IMR-90 (cell line): ENCODE measurements around the gene LLGL2. TPM values are rescaled to one million over a fixed set of nuclear protein-coding genes. Genes with fewer than 3 reads are reported as not detected.

Experiments used
- ATAC-seq: fragments of 200-7000 bp; cut with Tn5 transposase; 2 replicates; pipeline ENCODE4 v1.9.1; 2020; ENCODE audit warnings: low read depth, mild to moderate bottlenecking, moderate library complexity
- BruUV-seq: library from RNA; stranded (reverse); fragments of 400-500 nt; replicated peaks from 2 replicates; lab custom pipeline; 2021; lab: Mats Ljungman, UMichigan
- CTCF ChIA-PET: fragments of 300-600 bp; formaldehyde crosslinking; extraction: SDS; loops from one replicate; lab custom pipeline; 2021; ENCODE audit warnings: antibody characterized with exemption; lab: Yijun Ruan, JAX
- POLR2A ChIA-PET: fragments of 300-600 bp; sonication (Branson Sonifier 250); formaldehyde crosslinking; loops from one replicate; lab custom pipeline; 2022; ENCODE audit warnings: antibody characterized with exemption; ENCODE audit not compliant: unreplicated experiment; lab: Charles Lee
- DNase-seq: peaks from one replicate; pipeline ENCODE4 v3.0.0; 2013
- H2AFZ ChIP-seq: replicated peaks from 2 replicates; pipeline ENCODE3; 2013; ENCODE audit warnings: low read length, mild to moderate bottlenecking; ENCODE audit not compliant: poor library complexity
- H2AK5ac ChIP-seq: 2 replicates; pipeline ENCODE4 v1.6.1; 2013; ENCODE audit warnings: low read depth, low read length, inconsistent platforms
- H2AK9ac ChIP-seq: replicated peaks from 2 replicates; pipeline ENCODE3; 2013; ENCODE audit warnings: mild to moderate bottlenecking, low read depth, low read length, moderate library complexity; ENCODE audit not compliant: poor library complexity
- H2BK120ac ChIP-seq: 2 replicates; pipeline ENCODE4 v1.6.1; 2013; ENCODE audit warnings: low read depth, low read length, inconsistent platforms
- H2BK15ac ChIP-seq: 3 replicates; pipeline ENCODE4 v1.6.1; 2013; ENCODE audit warnings: low read depth, low read length, inconsistent platforms
- H2BK20ac ChIP-seq: 2 replicates; pipeline ENCODE4 v1.6.1; 2013; ENCODE audit warnings: low read depth, mild to moderate bottlenecking, inconsistent platforms, low read length, moderate library complexity
- H2BK5ac ChIP-seq: 2 replicates; pipeline ENCODE4 v1.6.1; 2013; ENCODE audit warnings: mild to moderate bottlenecking, low read depth, low read length, inconsistent platforms; ENCODE audit not compliant: poor library complexity, severe bottlenecking
- H3K14ac ChIP-seq: replicated peaks from 2 replicates; pipeline ENCODE4 v1.6.1; 2013; ENCODE audit warnings: low read depth, low read length, inconsistent platforms
- H3K18ac ChIP-seq: 2 replicates; pipeline ENCODE4 v1.6.1; 2013; ENCODE audit warnings: low read depth, low read length, control low read depth
- H3K23ac ChIP-seq: 2 replicates; pipeline ENCODE4 v1.6.1; 2013; ENCODE audit warnings: low read depth, low read length, inconsistent platforms
- H3K27ac ChIP-seq: 2 replicates; pipeline ENCODE4 v1.5.1; 2013; ENCODE audit warnings: mild to moderate bottlenecking, control low read depth, low read length; ENCODE audit not compliant: insufficient read depth
- H3K27me3 ChIP-seq: 2 replicates; pipeline ENCODE4 v1.6.1; 2013; ENCODE audit warnings: low read length; ENCODE audit not compliant: control insufficient read depth, insufficient read depth
- H3K36me3 ChIP-seq: 2 replicates; pipeline ENCODE4 v1.6.1; 2013; ENCODE audit warnings: low read length, mixed read lengths; ENCODE audit not compliant: control insufficient read depth, insufficient read depth
- H3K4ac ChIP-seq: 2 replicates; pipeline ENCODE4 v1.6.1; 2013; ENCODE audit warnings: low read depth, low read length, inconsistent platforms
- H3K4me1 ChIP-seq: 2 replicates; pipeline ENCODE4 v1.6.1; 2013; ENCODE audit warnings: low read length, mixed read lengths; ENCODE audit not compliant: control insufficient read depth, insufficient read depth
- H3K4me2 ChIP-seq: 2 replicates; pipeline ENCODE4 v1.6.1; 2013; ENCODE audit warnings: low read depth, mild to moderate bottlenecking, control low read depth, low read length, moderate library complexity
- H3K4me3 ChIP-seq: 2 replicates; pipeline ENCODE4 v1.5.1; 2013; ENCODE audit warnings: low read depth, mild to moderate bottlenecking, control low read depth, low read length, moderate library complexity; ENCODE audit not compliant: insufficient read depth
- H3K56ac ChIP-seq: 2 replicates; pipeline ENCODE4 v1.6.1; 2013; ENCODE audit warnings: low read length, inconsistent platforms; ENCODE audit not compliant: insufficient read depth; ENCODE audit errors: extremely low read depth
- H3K79me1 ChIP-seq, 2 experiments: 2 replicates each; pipeline ENCODE4 v1.6.1; 2013; ENCODE audit warnings: low read length in 2 of 2, inconsistent platforms in 1 of 2, low read depth in 1 of 2
- H3K9ac ChIP-seq: 2 replicates; pipeline ENCODE4 v1.6.1; 2013; ENCODE audit warnings: low read depth, low read length, control low read depth
- H3K9me1 ChIP-seq: 2 replicates; pipeline ENCODE4 v1.6.1; 2013; ENCODE audit warnings: low read length, inconsistent platforms; ENCODE audit not compliant: insufficient read depth
- H3K9me3 ChIP-seq: 2 replicates; pipeline ENCODE4 v1.6.1; 2013; ENCODE audit warnings: low read length; ENCODE audit not compliant: control insufficient read depth, insufficient read depth
- H4K20me1 ChIP-seq: 2 replicates; pipeline ENCODE4 v1.6.1; 2013; ENCODE audit warnings: low read length, inconsistent platforms; ENCODE audit not compliant: insufficient read depth
- H4K5ac ChIP-seq: 2 replicates; pipeline ENCODE4 v1.6.1; 2013; ENCODE audit warnings: mild to moderate bottlenecking, low read depth, low read length, control low read depth
- H4K8ac ChIP-seq, 2 experiments: 2 replicates each; pipeline ENCODE4 v1.6.1; 2013; ENCODE audit warnings: low read depth in 2 of 2, low read length in 2 of 2, control low read depth in 1 of 2, inconsistent platforms in 1 of 2
- H4K91ac ChIP-seq: 2 replicates; pipeline ENCODE4 v1.6.1; 2013; ENCODE audit warnings: low read depth, low read length, inconsistent platforms; ENCODE audit not compliant: insufficient read depth
- CEBPB ChIP-seq: IDR thresholded peaks from 2 replicates; pipeline ENCODE4 v1.6.1; 2012; ENCODE audit warnings: low read depth, low read length, improper control_type of control experiment
- ELK1 ChIP-seq: fragments of 150-350 bp; IDR thresholded peaks from 2 replicates; pipeline ENCODE4 v1.6.1; 2016; ENCODE audit warnings: low read depth, mild to moderate bottlenecking, low read length, moderate library complexity, borderline replicate concordance
- FOS ChIP-seq: fragments of 150-350 bp; IDR thresholded peaks from 2 replicates; pipeline ENCODE4 v1.6.1; 2016; ENCODE audit warnings: low read depth, low read length
- MXI1 ChIP-seq: IDR thresholded peaks from 2 replicates; pipeline ENCODE4 v1.6.1; 2012; ENCODE audit warnings: low read depth, mild to moderate bottlenecking, low read length, moderate library complexity, borderline replicate concordance
- POLR2A ChIP-seq: IDR thresholded peaks from 2 replicates; pipeline ENCODE4 v1.6.1; 2012; ENCODE audit warnings: mild to moderate bottlenecking, low read depth, low read length
- RAD21 ChIP-seq: IDR thresholded peaks from 2 replicates; pipeline ENCODE4 v1.6.1; 2012; ENCODE audit warnings: low read length, improper control_type of control experiment
- WGBS, 2 experiments: methylation state at CpG; one replicate each; pipeline versions ENCODE4 v1.1.5 to v1.1.7; 2013; ENCODE audit warnings: missing lambda C conversion rate in 2 of 2; ENCODE audit not compliant: insufficient read length in 1 of 2; ENCODE audit errors: extremely low coverage in 2 of 2; 5-methylcytosine and 5-hydroxymethylcytosine counted together
- dilution Hi-C: fragments of 300-500 bp; cut with HindIII; formaldehyde crosslinking; loops from one replicate; pipeline ENCODE4 v1.14.3; 2018; ENCODE audit warnings: low sequenced_read_pairs; ENCODE audit not compliant: unreplicated experiment
- in situ Hi-C: fragments of 300-500 bp; cut with MboI; formaldehyde crosslinking; loops from 3 replicates; pipeline ENCODE4 v1.14.3; 2019; ENCODE audit warnings: low sequenced_read_pairs, inconsistent platforms, mixed read lengths
- intact Hi-C: fragments of 100-400 bp; cut with micrococcal nuclease; formaldehyde crosslinking; loops from 2 replicates; pipeline ENCODE4 v1.10.0; 2022
- polyA plus RNA-seq, 3 experiments: library from polyadenylated mRNA; depleted of rRNA; stranded (reverse); fragments of >200 nt; gene quantifications; 2 replicates each; pipeline ENCODE4 v1.2.3, GENCODE V29; 2012; ENCODE audit warnings: low replicate concordance in 1 of 3
- total RNA-seq: library from RNA; depleted of rRNA; stranded (reverse); fragments of >200 nt; gene quantifications from 2 replicates; pipeline ENCODE4 v1.2.3, GENCODE V29; 2012

The LLGL2 gene
- total and polyA plus RNA-seq, 2 of the 4 experiments (the other 2 are of a cell fraction) = 0.54 to 0.72 TPM

- ATAC-seq = no peak
- H2BK20ac ChIP-seq = no peak overlapping the region
- DNase-seq = no peak
- BruUV-seq = no TSS peak
- dilution Hi-C loops (no loop called here), in situ Hi-C loops (no loop called here), intact Hi-C loops (no loop called here)
- no peaks in the 10 kb centered on the region for H3K9me3 ChIP-seq
- H3K4ac ChIP-seq = no peak overlapping the region
- no peak for TF ChIP-seq CEBPB
- no peak for TF ChIP-seq RAD21
- no peak for TF ChIP-seq POLR2A
- no peak for TF ChIP-seq FOS
- TF ChIP-seq ELK1 = no peak
- TF ChIP-seq MXI1 = no peak
- no peak overlapping the region for H4K5ac ChIP-seq
- no peak overlapping the region for H3K56ac ChIP-seq
- H3K14ac ChIP-seq = no peak overlapping the region
- H4K91ac ChIP-seq = no peak overlapping the region
- H4K20me1 ChIP-seq = no peaks in the 10 kb centered on the region
- H3K9ac ChIP-seq = no peak overlapping the region
- H3K23ac ChIP-seq = no peak overlapping the region
- H4K8ac ChIP-seq = no peak overlapping the region
- H3K4me2 ChIP-seq = no peak overlapping the region
- no peaks in the 10 kb centered on the region for H3K36me3 ChIP-seq
- no peaks in the 10 kb centered on the region for H3K79me1 ChIP-seq
- H3K27ac ChIP-seq = no peak overlapping the region
- H3K18ac ChIP-seq = no peak overlapping the region
- no peak overlapping the region for H2BK15ac ChIP-seq
- H2AK9ac ChIP-seq = no peak overlapping the region
- no peak overlapping the region for H2AFZ ChIP-seq
- no peak overlapping the region for H2AK5ac ChIP-seq
- H3K27me3 ChIP-seq = peaks cover 32% of the 10 kb centered on the region
- H3K4me3 ChIP-seq = no peak overlapping the region
- no peak overlapping the region for H2BK120ac ChIP-seq
- H3K9me1 ChIP-seq = peaks cover 11% of the 10 kb centered on the region; the same call in 1 of the 2 replicates
- peaks cover 11% of the 10 kb centered on the region for H3K4me1 ChIP-seq
- ChIA-PET CTCF (no interaction called here), POLR2A (interaction anchor here (0.7 kb wide), 1 partner anchor 430 kb away, joined by 3 read pairs; the partner anchor contains the start of genes ACOX1 and TEN1)
- H2BK5ac ChIP-seq = no peak overlapping the region
- WGBS, 2 experiments = 69% methylated on average over 3 of the region's 22 CpGs; no CpG with 5 or more reads in 1 of the 2 experiments
These were observed 24.0 kb downstream of the LLGL2 start for GRCh38 chr17:75549246-75550138.
